VCaP (cell line): ENCODE data around the gene ELMO1.

Source experiments
- H3K27ac ChIP-seq: fragments of 450-650 bp; 2 replicates; pipeline ENCODE4 v1.5.1; 2017
- TF ChIP-seq, protein P1 (sequence below): fragments of 450-650 bp; conservative IDR thresholded peaks from 2 replicates; pipeline ENCODE4 v1.5.1; 2017; ENCODE audit warnings: mild to moderate bottlenecking, moderate library complexity

ELMO1 gene

DNA sequence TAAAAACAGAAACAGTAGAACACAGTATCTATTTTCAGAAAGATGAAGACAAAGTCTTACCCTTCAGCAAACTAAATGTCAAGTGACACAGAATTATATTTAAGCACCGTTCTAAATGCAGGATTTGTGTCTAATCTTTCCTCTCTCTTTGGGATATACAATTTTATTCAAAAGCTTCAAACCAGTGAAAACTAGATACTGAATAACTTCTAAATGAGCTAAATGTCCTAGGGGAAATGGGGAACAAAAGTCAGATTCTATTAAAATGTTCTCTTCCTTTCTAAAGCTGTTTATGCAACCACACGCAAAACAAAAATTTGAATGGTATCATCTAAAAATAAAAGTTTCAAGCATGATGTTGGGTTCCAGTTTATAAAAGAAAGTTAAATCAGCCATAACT lies 588.0 kb downstream of the ELMO1 start:
- TF ChIP-seq, protein P1, sequence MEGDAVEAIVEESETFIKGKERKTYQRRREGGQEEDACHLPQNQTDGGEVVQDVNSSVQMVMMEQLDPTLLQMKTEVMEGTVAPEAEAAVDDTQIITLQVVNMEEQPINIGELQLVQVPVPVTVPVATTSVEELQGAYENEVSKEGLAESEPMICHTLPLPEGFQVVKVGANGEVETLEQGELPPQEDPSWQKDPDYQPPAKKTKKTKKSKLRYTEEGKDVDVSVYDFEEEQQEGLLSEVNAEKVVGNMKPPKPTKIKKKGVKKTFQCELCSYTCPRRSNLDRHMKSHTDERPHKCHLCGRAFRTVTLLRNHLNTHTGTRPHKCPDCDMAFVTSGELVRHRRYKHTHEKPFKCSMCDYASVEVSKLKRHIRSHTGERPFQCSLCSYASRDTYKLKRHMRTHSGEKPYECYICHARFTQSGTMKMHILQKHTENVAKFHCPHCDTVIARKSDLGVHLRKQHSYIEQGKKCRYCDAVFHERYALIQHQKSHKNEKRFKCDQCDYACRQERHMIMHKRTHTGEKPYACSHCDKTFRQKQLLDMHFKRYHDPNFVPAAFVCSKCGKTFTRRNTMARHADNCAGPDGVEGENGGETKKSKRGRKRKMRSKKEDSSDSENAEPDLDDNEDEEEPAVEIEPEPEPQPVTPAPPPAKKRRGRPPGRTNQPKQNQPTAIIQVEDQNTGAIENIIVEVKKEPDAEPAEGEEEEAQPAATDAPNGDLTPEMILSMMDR: no peak
- H3K27ac ChIP-seq: no peak overlapping the region

DNA sequence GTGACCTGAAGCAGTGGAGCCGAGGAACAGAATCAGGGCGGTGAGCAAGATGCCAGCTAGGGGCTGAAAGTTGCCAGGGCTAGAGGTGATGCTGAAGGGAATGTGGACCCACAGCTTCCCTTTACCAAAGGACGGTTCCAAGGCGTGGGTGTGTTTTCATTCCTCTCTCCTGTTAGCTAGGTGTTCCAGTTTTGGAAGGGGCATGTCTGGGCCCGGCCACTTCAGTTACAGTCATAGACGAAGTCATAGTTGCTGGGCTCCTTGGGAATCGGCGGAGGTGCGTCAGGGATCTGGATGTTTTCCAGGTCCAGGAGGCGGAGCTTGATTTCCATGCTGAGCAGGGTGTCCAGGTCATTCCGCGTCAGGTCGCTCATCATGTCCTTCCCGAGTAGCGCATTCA lies 593.3 kb downstream of the ELMO1 start:
- TF ChIP-seq, protein P1: no peak
- no peak overlapping the region for H3K27ac ChIP-seq

DNA sequence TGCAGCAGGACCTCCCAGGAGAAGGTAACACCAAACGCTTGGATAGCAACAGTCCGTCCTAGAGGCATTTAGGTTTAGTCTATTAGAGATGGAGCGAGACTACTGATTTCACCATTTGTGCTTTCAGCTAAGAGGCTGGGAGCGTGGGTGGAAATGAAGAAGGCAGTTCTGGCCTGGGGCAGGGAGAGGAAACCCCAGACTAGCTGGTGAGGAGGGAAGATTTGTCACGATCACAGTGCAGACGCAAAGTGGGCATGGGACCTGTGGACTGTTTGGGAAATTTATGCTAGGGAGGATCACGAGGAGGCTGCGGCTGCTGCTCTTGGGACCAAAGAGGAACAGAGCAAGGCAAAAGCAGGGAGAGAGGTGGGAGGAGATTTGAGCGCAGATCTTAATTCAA lies 594.0 kb downstream of the ELMO1 start:
- TF ChIP-seq, protein P1: no peak
- no peak overlapping the region for H3K27ac ChIP-seq

DNA sequence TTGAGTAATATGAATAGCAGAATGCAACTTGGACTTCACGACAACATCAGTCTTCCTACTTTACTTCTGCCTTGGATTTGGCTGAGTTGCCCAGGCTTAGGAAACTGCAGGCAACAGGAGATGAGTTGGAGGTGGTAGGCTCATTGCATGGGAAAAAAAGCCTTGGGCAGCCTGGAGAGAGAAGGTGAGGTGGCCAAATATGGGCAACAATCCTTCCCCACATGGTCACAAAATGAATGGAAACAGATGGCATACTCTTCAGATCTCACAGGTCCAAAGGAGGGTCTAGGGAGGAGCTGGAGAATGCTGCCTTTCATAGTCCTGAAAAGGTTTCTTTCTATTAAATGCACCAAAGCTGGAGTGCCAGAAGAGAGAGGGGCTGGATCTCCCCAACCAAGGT lies 595.7 kb downstream of the ELMO1 start:
- H3K27ac ChIP-seq: no peak overlapping the region
- TF ChIP-seq, protein P1: no peak

DNA sequence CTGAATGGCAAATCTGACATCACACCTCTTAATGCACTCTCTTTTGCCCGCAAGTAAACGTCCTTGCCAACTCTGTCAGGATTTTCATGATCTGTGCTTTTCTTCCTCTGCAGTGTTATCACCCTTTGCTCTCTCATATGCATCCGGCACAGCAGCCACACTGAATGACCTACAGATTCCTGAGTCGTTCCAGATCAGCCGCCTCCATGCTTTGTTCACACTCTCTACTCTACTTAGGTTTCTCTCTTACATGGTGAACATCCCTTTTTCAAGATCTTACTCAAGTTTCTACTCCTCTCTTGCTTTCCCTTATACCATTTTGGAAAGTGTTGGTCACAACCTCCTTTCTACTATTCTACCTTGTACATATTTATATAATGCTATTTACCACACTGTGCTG lies 596.6 kb downstream of the ELMO1 start:
- no peak overlapping the region for H3K27ac ChIP-seq
- TF ChIP-seq, protein P1: no peak

DNA sequence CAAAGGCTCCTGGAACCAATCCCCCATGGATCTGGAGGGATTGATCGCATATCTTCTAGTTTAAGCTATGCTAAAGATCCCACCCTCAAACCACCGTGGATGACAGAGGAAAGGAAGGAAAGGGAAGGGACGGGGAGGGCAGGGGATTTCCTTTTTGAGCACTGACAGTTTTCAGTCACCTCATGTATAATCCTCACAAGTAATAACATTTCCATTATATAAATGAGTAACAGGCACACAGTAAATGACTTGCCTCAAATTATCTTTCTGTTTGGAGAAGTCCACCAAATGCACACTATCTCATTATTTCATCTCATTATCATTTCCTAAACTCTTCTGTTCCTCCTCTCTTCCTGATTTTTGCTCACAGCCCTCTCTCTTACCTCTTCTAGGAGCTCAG lies 597.3 kb downstream of the ELMO1 start:
- no peak overlapping the region for H3K27ac ChIP-seq

DNA sequence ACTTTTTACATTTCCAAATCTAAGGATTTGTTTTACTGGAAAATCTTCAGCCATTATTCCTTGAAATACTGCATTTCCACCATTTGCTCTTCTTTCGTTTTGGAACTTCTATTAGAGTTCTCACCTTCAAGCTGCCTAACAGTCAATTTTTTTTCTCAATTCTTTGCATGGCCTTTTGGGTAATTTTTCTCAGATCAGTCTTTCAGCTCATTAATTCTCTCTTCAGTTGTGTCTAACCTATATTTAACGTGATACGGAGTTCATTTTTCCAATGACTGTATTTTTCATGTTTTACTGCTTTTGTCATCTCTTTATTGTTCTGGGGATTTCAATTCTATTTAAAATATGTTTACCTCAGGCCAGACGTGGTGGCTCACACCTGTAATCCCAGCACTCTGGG lies 600.7 kb downstream of the ELMO1 start:
- TF ChIP-seq, protein P1: no peak
- H3K27ac ChIP-seq: no peak overlapping the region

More for the DNA sequence above, 597.3 kb downstream of the ELMO1 start:
- TF ChIP-seq, protein P1: no peak

DNA sequence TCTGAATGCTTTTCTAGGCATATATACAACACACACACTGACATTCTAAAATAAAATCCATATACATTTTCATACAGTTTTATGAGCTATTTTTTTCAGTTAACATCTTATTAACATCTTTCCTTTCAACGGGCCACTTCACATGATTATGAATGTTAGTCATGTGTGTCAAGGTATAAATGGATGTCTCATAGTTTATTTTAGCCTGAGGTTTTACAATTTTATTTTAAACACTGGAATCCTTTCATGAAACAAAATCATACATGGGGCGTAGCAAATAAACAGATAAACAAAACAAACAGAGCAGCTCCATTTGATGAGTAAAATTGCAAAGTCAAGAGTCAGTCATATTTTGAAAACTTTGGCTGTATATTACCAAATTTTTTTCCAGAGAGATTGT lies 604.3 kb downstream of the ELMO1 start:
- TF ChIP-seq, protein P1: no peak
- H3K27ac ChIP-seq: no peak overlapping the region
